CD4-positive, alpha-beta T cell treated with Interleukin-4 for 4 hours (primary cell): ENCODE results near the gene CCDC40.

ENCODE experiments used
- DNase-seq: peaks from one replicate; pipeline ENCODE4 v3.0.0-alpha.2; 2020

Gene CCDC40

DNA sequence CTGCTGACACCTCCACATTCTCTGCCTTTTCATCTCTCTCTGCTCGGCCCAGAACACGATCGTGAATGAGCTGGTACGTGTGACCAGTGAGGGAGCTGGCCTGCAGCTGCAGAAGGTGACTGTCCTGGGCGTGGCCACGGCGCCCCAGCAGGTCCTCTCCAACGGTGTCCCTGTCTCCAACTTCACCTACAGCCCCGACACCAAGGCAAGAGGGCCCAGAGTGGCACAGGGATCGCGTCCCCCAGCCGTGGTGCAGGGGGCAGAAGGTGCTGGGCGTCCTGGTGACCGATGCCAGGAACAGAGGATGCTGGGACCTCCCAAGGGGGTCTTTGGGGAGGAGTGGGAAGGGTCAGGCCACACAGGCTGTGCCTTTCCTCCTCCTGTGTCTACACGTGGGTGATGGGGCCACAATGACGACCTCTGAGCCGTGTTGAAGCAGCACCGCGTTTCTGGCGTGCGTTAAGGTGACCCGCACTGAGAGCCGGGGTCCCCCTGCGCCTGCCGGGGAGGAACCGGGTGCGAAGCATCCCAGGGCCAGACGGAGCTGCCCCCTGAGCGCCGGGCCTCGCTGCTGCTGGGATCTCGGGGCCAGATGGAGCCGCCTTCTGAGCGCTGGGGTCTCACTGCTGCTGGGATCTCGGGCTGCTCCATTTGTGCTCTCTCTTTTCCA, 82.3 kb downstream of the CCDC40 start:
- DNase-seq = no peak

- no peak for DNase-seq
These were observed 82.9 kb downstream of the CCDC40 start for GRCh38 chr17:80119271-80119791.

- no peak for DNase-seq
These were observed 83.4 kb downstream of the CCDC40 start for GRCh38 chr17:80119839-80120238.

- no peak for DNase-seq
These were observed 85.7 kb downstream of the CCDC40 start for GRCh38 chr17:80122026-80122575.

DNA sequence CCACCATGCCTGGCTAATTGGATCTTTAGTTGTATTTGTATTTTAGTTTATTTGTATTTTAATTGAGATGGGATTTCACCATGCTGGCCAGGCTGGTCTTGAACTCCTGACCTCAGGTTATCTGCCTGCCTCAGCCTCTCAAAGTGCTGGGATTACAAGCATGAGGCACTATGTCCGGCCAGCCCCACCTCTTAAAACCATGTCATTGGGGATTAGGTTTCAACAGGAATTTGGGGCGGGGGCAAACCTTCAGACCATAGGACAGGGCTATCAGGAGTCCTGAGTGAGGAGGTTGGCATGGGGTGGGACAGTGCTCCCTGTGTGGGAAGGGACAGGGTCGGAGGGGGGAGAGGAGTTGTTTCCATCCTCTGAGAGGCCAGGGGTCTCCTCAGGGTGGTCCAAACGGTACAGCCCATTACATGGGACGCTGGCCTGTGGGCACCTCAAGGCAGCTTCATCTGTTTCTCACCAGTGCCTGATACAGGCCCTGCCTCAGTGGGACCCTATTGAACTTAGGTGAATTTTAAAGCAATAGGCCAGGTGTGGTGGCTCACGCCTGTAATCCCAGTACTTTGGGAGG, 86.6 kb downstream of the CCDC40 start:
- no peak for DNase-seq

DNA sequence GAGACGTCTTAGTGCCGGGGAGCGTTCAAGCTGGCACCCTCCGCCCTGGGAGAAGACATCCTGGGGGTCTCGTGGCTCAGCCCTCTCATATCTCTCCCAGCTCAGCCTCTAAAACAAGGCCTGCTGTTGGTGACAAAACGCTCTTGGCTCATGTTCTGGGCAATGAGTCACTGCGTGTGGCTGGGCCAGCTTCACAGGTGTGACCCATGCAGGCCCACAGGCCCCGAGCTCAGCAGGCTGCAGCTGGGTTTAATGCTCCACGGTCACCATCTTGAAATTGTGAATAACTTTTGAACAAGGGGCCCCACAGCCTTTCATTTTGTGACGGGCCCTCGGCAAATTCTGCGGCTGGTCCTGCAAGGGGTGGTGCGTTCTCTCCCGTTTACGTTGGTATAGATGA, 87.3 kb downstream of the CCDC40 start:
- DNase-seq = no peak

DNA sequence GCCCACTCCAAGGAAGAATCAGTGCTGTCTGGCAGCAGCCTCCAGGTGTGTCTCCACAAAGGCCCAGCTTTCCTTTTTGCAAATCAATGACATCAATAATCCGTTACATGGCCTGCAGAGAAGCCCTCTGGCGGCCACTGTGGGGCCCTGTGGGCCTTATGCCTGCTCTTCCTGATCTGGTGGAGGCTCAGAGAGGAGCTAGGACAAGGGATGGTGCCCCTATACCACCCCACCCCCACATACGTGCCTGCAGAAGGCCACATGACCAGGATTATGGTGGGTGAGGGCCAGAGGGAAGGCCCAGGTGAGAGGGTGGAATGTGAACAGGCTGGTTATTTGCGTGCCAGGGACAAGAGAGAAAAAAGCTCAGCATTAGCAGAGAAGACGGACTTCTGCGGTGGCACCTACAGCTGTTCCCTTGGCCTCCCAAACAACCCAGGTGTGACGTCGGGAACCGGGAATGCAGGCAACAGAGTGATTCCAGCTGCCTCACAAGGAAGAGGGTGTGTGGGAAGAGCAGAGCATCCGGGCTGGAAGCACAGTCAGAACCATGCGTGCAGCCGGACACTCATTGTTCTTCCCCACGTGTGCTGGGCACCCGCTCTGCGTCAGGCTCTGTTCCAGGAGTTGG, 88.0 kb downstream of the CCDC40 start:
- no peak for DNase-seq

DNA sequence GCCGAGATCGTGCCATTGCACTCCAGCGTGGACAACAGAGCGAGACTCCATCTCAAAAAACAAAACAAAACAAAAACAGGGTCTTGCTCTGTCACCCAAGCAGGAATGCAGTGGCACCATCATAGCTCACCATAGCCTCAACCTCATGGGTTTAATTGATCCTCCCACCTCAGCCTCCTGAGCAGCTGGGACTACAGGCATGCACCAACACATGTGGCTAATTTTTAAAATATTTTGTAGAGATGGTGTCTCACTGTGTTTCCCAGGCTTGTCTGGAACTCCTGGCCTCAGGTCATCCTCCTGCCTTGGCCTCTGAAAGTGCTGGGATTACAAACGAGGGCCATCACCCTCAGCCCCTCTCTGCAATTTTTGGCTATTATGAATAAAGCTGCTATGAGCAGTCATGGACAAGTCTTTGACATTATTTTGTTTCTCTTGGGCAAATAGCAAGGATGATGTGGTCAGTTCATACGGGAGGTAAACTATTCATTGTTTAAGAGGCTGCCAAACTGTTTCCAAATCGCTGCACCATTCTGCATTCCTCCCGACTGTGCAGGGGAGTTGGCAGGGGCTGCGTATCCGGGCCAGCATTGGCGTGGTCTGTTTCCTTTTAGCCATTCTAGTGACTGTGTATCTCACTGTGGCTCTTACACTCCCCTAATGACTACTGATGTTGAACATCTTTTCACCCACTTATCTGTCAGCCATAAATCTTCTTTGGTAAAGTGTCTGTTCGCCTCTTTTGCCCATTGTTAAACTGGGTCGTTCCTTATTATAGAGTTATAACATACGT, 89.4 kb downstream of the CCDC40 start:
- DNase-seq = no peak

DNA sequence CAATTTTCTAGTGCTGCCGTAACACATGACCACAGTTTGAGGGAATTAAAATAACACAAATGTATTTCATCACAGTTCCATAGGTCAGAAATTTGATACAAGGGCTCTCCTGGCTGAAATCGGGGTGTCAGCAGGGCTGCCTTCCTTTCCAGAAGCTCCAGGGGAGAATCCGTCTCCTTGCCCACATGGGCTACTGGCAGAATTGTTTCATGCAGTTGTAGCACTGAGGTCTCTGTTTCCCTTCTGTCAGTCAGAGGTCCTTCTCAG, 89.9 kb downstream of the CCDC40 start:
- DNase-seq = no peak

DNA sequence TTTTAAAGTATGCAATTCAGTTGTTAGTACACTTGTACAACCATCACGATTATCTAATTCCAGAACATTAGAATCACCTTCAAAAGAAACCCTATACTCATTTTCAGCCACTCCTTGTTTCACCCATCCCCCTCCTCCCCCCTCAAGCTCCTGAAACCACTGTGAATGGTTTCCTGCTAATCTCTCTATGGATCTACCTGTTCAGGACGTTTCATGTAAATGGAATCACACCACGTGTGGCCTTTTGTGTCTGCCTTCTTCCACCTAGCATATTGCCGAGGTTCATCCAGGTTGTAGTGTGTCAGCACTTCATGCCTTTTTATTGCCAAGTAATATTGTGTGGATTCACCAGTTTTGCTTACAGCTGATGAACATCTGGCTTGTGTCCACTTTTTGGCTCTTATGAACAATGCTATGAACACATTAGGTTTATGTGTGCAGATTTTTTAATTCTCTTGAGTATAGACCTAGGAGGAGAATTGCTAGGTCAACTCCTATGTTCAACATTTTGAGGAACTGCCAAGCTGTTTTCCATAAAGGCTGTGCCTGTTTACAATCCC, 92.6 kb downstream of the CCDC40 start:
- DNase-seq = no peak

- no peak for DNase-seq
These were observed 94.5 kb downstream of the CCDC40 start for GRCh38 chr17:80130992-80131391.

DNA sequence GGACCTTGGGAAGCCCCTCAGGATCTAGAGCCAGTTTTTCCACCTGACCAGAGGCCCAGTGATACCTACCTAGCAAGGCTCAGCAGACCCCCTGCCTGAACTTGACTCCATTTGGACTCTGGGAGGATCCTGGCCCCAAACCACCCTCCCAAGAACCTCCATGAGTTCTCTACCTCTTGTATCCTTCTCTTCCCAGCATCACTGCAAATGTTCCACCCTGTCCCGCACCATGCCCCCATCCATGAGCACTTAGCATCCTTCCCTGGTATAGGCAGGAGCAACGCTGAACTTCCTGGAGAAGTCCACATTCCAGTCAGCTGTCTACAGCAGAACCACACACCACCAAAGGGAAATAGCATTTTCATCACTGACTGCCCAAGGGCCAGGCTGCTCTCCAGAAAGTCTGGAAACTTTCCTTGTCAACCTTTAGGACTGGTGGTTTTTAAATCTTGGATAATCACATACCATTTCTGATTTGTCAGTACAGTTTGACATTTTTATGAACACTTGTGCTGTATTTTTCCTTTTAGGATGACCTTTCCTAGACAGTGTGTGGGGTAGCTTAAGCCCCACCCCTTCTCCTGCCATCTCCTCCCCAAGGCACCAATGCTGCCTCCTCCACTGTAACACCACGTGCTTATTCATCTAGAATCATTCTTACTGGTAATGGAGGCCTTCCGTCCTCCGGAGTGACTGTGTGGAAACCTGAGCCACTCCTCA, 96.6 kb downstream of the CCDC40 start:
- DNase-seq = no peak

DNA sequence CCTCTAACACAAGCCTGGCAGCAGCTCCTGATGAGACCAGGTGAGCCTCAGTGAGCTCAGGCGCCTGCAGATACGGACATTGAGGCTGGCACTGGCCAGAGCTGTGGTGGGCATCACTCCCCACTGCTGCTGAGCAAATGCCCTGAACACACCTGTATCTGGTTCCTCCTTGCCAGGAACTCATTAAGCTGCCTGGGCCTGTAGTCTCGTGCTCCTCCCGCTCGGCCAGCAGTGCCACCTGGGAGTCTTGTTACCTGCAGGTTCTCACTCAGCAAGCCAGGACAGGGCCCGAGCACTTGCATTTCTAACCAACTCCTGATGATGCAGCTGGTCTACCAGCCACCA, 97.2 kb downstream of the CCDC40 start:
- DNase-seq = no peak

- DNase-seq = no peak
These were observed 100.7 kb downstream of the CCDC40 start for GRCh38 chr17:80137131-80137530.

DNA sequence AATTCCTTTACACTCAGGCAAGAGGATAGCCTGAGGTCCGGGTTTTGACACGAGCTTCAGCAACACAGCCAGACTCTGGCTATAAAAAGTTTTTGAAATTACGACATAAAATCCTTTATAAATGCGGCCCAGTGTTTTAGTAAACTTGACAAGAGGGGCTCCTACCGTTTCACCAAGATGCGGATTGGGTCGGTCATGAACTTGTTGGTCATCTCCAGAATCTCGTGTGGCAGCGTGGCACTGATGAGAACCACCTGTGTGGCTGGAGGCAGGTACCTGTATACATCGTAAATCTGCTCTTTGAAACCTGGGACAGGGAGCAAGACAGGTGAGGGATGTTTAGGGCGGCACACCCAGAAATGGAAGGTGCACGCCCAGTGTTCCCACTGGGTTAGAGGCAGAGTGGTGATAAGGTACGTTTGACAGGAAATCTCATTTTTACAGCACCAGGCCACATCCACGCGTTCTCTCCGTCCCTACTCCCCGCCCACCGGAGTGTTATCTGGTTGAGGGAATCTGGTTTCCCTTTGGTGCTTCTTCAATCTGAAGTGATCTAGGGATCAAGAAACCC, 102.5 kb downstream of the CCDC40 start:
- no peak for DNase-seq

GRCh38 chr17:80141463-80142165, 105.2 kb downstream of the CCDC40 start:
- DNase-seq = no peak

DNA sequence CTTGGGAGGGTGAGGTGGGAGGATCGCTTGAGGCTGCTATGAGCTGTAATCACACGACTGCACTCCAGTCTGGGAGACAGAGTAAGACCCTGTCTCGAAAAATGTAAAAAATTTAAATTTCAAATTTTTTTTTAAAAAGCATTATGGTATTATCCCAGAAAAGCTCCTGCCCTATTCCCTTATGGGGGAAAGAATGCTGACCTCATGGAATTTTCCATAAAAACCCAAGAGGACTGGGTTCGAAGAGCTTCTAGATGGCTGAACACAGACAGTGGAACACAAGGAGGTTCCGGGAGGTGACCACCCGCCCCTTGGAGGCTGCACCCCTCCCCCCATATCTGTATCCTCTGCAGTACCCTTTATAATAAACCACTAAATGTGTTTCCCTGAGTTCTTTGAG, 106.5 kb downstream of the CCDC40 start:
- no peak for DNase-seq

- DNase-seq = no peak
These were observed 108.9 kb downstream of the CCDC40 start for GRCh38 chr17:80145076-80146075.

DNA sequence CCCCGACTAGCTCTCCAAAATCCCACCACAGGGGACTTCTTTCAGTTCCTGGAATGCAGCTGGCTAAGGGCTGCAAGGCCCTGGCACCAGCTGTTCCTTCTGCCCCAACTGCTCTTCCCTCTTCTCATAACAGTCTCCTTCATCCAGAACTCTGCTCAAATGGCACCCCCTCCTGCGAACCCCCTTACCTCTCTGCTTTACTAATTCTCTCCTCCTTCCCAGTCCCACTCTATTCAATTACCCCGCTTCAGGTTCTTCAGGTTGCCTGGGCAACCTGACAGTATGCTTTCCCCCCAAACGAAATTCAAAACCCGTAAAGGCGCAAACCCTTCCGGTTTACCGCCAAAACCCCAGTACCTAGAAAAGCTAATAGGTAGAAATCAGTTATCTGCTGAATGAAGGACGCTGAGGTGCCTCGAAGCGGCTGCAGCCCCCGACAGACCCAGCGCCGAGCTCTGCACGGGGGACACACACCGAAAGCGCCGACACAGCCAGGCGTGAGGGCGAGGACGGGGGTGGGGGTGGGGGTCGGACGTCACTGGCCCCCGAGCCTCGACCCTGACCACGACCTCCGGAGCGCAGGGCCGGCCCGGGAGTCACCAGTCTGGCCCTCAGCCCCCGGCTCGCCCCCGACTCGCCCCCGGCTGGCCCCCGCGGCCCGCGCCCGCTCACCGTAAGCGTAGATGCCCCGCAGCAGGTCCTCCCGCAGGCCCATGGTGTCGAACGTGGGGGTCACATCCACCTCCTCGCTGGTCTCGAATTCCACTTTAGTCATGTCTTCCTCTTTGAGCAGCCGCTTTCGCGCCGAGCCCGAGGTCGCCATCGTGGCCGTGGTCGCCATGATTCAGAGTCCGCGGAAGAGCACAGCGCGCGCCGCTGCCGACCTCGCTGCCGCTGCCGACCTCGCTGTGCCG, 109.9 kb downstream of the CCDC40 start:
- peak; percentile 10 for DNase-seq
